Measurements from ENCODE around the gene RNF17. TPM values are rescaled to one million over a fixed set of nuclear protein-coding genes. Genes with fewer than 3 reads are reported as not detected.
A peak's percentile ranks its signal among the peaks of the same experiment; 100 is the strongest.
"Not testable (repeated sequence)": the region's sequence is repeated elsewhere in the genome, so short reads cannot be mapped to it uniquely, and the experiment has no call there.

The RNF17 gene
- total RNA-seq, 1 donor from 2014 or later = not detected

DNA sequence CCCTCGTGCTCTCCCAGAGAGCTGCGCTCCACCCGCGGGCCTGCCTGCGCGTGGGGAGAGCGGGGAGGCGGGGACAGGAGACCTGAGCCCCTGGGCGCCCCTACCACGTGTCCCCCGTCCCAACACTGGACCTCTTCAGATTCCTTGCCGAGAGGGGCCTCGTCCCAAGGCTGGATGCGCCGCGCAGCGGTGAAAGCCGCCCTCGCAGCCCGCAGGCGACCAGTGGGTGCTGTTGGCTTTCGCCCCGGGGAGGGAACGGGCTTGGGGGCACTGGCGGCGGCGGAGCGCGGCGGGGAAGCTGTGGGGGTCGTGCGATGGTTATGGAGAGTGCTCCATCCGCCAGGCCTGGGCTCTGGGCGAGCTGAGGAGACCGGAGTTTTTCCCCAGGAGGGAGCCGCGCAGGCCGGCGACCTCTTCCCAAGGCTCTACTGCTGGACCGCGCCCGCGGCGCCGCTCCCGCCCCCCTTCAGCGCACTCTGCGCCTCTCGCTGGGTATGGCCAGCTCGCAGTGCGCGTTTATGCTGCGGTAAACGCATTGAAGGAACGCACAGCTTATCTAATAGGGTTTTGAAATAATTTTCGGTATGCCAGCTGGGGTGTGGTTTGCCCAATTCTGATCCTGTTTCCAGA lies 17.2 kb upstream of the RNF17 start:
- Mint-ChIP-seq H3K27ac (no peak overlapping the region), H3K4me3 (ENCODE audit: low read depth) (peak overlapping the region; percentile 72), H3K4me1 (ENCODE audit: low read depth) (peaks cover 9% of the 10 kb centered on the region), H3K27me3 (ENCODE audit: low read depth) (peaks cover 70% of the 10 kb centered on the region), H3K36me3 (ENCODE audit: low read depth) (no peaks in the 10 kb centered on the region), H3K9me3 (no peaks in the 10 kb centered on the region)
- no peak for DNase-seq (ENCODE audit: low spot score)
- intact Hi-C loops (cut with micrococcal nuclease) = no loop called here

- Mint-ChIP-seq H3K36me3 (ENCODE audit: low read depth) (no peaks in the 10 kb centered on the region), H3K9me3 (no peaks in the 10 kb centered on the region), H3K4me3 (ENCODE audit: low read depth) (peak overlapping the region; percentile 72), H3K27ac (no peak overlapping the region), H3K27me3 (ENCODE audit: low read depth) (peaks cover 72% of the 10 kb centered on the region), H3K4me1 (ENCODE audit: low read depth) (peaks cover 9% of the 10 kb centered on the region)
- no peak for DNase-seq (ENCODE audit: low spot score)
- intact Hi-C loops (cut with micrococcal nuclease) = no loop called here
These were observed 16.5 kb upstream of the RNF17 start for GRCh38 chr13:24747248-24748060.

GRCh38 chr13:24748061-24748400 lies 15.9 kb upstream of the RNF17 start:
- Mint-ChIP-seq H3K4me1 (ENCODE audit: low read depth) (peaks cover 9% of the 10 kb centered on the region), H3K9me3 (no peaks in the 10 kb centered on the region), H3K27ac (no peak overlapping the region), H3K36me3 (ENCODE audit: low read depth) (no peaks in the 10 kb centered on the region), H3K27me3 (ENCODE audit: low read depth) (peaks cover 71% of the 10 kb centered on the region), H3K4me3 (ENCODE audit: low read depth) (peak overlapping the region; percentile 49)
- intact Hi-C loops (cut with micrococcal nuclease) = no loop called here
- DNase-seq (ENCODE audit: low spot score) = no peak

DNA sequence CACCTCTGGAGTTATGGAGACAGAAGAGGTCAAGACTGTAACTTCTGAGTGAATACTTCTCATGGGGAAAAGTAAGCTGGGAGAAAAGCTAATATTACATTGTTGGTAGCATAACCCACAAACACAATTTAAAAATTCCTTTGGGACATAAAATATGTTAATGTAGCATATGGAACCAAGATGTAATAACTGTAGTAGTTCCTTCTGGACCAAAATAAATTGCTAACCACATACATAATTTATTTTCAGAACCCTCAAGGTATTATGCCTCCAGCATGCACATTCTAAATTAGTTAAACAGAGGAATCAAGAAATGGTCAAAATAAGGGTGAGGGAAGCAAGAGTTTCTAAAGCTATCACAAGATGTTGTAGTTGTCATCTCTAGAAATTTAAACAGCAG lies 4.8 kb upstream of the RNF17 start:
- peaks cover 22% of the 10 kb centered on the region for H3K27me3 Mint-ChIP-seq (ENCODE audit: low read depth)
- no peak overlapping the region for H3K27ac Mint-ChIP-seq

DNA sequence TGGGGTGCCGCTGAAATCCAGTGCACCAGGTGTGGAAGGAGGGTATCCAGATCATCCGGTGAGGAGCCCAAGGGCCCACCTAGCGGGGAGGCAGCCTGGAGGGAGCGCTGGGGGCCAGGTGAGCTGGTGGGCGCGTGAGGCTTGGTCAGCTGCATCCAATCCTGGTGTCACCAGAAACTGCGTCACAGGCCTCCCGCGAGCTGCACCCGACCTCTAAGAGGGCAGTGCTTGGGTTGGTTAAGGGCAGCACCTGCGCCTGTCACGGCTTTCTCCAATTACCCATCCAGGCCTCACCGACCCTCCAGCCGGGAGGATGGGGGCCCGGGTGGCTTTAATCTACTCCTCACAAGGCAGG lies 284 bp downstream of the RNF17 start:
- H3K4me1 Mint-ChIP-seq (ENCODE audit: low read depth) = no peaks in the 10 kb centered on the region
- intact Hi-C loops (cut with micrococcal nuclease) = no loop called here
- no peak overlapping the region for H3K27ac Mint-ChIP-seq
- DNase-seq (ENCODE audit: low spot score) = no peak
- no peaks in the 10 kb centered on the region for H3K36me3 Mint-ChIP-seq (ENCODE audit: low read depth)
- no peak overlapping the region for H3K4me3 Mint-ChIP-seq (ENCODE audit: low read depth)
- H3K27me3 Mint-ChIP-seq (ENCODE audit: low read depth) = peaks cover 12% of the 10 kb centered on the region
- no peaks in the 10 kb centered on the region for H3K9me3 Mint-ChIP-seq

More for the DNA sequence above, 4.8 kb upstream of the RNF17 start:
- Mint-ChIP-seq H3K9me3 (no peaks in the 10 kb centered on the region), H3K4me3 (ENCODE audit: low read depth) (no peak overlapping the region), H3K4me1 (ENCODE audit: low read depth) (no peaks in the 10 kb centered on the region), H3K36me3 (ENCODE audit: low read depth) (no peaks in the 10 kb centered on the region)
- intact Hi-C loops (cut with micrococcal nuclease) = no loop called here
- DNase-seq (ENCODE audit: low spot score) = no peak

DNA sequence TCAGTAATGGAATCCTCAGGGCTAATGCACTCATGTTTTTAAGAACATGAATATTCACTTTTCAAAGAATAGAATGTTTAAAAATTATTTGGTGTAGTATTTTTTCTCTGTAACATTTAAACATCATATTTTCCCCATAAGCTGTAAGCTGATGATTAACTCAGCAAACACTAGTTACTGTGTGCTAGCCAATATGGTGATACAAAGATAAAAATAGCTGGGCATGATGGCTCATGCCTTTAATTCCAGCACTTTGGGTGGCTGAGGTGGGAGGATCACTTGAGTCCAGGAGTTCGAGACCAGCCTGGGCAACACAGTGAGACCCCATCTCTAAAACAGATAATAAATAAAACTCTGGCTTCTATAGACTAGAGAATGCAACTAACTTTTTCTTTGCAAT lies 13.2 kb downstream of the RNF17 start:
- peaks cover 19% of the 10 kb centered on the region for H3K27me3 Mint-ChIP-seq (ENCODE audit: low read depth)
- no peaks in the 10 kb centered on the region for H3K9me3 Mint-ChIP-seq
- no peak overlapping the region for H3K27ac Mint-ChIP-seq
- H3K4me1 Mint-ChIP-seq (ENCODE audit: low read depth) = no peaks in the 10 kb centered on the region
- H3K4me3 Mint-ChIP-seq (ENCODE audit: low read depth) = no peak overlapping the region
- intact Hi-C loops (cut with micrococcal nuclease) = no loop called here
- no peak for DNase-seq (ENCODE audit: low spot score)
- H3K36me3 Mint-ChIP-seq (ENCODE audit: low read depth) = no peaks in the 10 kb centered on the region

- H3K27ac Mint-ChIP-seq = no peak overlapping the region
- peaks cover 2% of the 10 kb centered on the region for H3K4me1 Mint-ChIP-seq (ENCODE audit: low read depth)
- H3K4me3 Mint-ChIP-seq (ENCODE audit: low read depth) = no peak overlapping the region
- H3K27me3 Mint-ChIP-seq (ENCODE audit: low read depth) = peaks cover 42% of the 10 kb centered on the region
- intact Hi-C loops (cut with micrococcal nuclease) = no loop called here
- no peak for DNase-seq (ENCODE audit: low spot score)
- no peaks in the 10 kb centered on the region for H3K36me3 Mint-ChIP-seq (ENCODE audit: low read depth)
- peaks cover 3% of the 10 kb centered on the region for H3K9me3 Mint-ChIP-seq
These were observed 20.4 kb downstream of the RNF17 start for GRCh38 chr13:24784319-24784718.

GRCh38 chr13:24788538-24788937 lies 24.6 kb downstream of the RNF17 start:
- DNase-seq (ENCODE audit: low spot score) = no peak
- H3K27ac Mint-ChIP-seq = no peak overlapping the region
- peaks cover 2% of the 10 kb centered on the region for H3K4me1 Mint-ChIP-seq (ENCODE audit: low read depth)
- H3K4me3 Mint-ChIP-seq (ENCODE audit: low read depth) = no peak overlapping the region
- H3K27me3 Mint-ChIP-seq (ENCODE audit: low read depth) = peaks cover 53% of the 10 kb centered on the region
- intact Hi-C loops (cut with micrococcal nuclease) = no loop called here
- H3K9me3 Mint-ChIP-seq = peaks cover 3% of the 10 kb centered on the region
- no peaks in the 10 kb centered on the region for H3K36me3 Mint-ChIP-seq (ENCODE audit: low read depth)

- intact Hi-C loops (cut with micrococcal nuclease) = no loop called here
- no peaks in the 10 kb centered on the region for H3K9me3 Mint-ChIP-seq
- no peak overlapping the region for H3K4me3 Mint-ChIP-seq (ENCODE audit: low read depth)
- peaks cover 34% of the 10 kb centered on the region for H3K27me3 Mint-ChIP-seq (ENCODE audit: low read depth)
- no peaks in the 10 kb centered on the region for H3K4me1 Mint-ChIP-seq (ENCODE audit: low read depth)
- no peak for DNase-seq (ENCODE audit: low spot score)
- no peaks in the 10 kb centered on the region for H3K36me3 Mint-ChIP-seq (ENCODE audit: low read depth)
- no peak overlapping the region for H3K27ac Mint-ChIP-seq
These were observed 38.1 kb downstream of the RNF17 start for GRCh38 chr13:24802074-24802473.

GRCh38 chr13:24821207-24821606 lies 57.2 kb downstream of the RNF17 start:
- Mint-ChIP-seq H3K36me3 (ENCODE audit: low read depth) (no peaks in the 10 kb centered on the region), H3K9me3 (peaks cover 14% of the 10 kb centered on the region), H3K27me3 (ENCODE audit: low read depth) (peaks cover 9% of the 10 kb centered on the region), H3K4me3 (ENCODE audit: low read depth) (no peak overlapping the region), H3K27ac (no peak overlapping the region), H3K4me1 (ENCODE audit: low read depth) (no peaks in the 10 kb centered on the region)
- intact Hi-C loops (cut with micrococcal nuclease) = no loop called here
- DNase-seq (ENCODE audit: low spot score) = no peak

DNA sequence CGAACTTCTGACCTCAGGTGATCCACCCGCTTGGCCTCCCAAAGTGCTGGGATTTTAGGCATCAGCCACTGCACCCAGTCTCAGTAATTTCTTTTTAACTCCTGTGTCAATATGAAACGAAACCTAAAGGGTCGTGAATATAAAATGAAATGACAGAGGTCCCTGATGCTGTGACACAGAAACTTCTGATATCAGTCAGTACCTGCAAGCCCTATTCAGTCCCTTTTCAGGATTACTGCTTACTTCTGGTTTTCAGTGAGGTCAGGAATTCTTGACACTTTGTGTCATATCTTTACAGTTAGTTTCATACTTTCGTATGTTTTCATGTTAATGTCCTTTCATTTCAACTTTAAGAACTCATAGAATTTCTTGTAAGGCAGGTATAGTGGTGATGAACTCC lies 58.7 kb downstream of the RNF17 start:
- no peaks in the 10 kb centered on the region for H3K36me3 Mint-ChIP-seq (ENCODE audit: low read depth)
- H3K27me3 Mint-ChIP-seq (ENCODE audit: low read depth) = peaks cover 7% of the 10 kb centered on the region
- no peak for DNase-seq (ENCODE audit: low spot score)

DNA sequence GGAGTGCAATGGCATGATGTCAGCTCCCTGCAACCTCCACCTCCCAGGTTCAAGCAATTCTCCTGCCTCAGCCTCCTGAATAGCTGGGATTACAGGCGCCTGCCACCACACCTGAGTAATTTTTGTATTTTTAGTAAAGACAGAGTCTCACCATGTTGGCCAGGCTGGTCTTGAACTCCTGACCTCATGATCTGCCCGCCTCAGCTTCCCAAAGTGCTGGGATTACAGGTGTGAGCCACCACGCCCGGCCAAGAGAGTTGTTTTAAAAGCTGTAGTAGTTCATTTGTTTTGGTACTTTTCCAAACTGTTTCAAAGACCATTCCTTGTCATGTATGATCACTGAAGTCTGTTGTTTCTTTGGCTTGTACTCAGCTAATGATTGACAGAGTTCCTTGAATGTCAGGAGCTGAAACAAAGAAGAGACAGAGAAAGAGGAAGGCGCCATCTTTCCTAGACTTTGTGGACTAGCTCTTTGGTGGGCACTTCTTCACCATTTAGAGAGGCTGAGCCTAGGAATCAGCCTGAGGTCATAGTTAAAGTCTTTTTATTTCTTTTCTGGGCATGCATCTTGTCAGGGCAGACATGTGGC lies 59.2 kb downstream of the RNF17 start:
- DNase-seq (ENCODE audit: low spot score); H3K4me1 Mint-ChIP-seq (ENCODE audit: low read depth); H3K27me3 Mint-ChIP-seq (ENCODE audit: low read depth); H3K4me3 Mint-ChIP-seq (ENCODE audit: low read depth); intact Hi-C loops (cut with micrococcal nuclease); H3K27ac Mint-ChIP-seq; H3K36me3 Mint-ChIP-seq (ENCODE audit: low read depth): not testable (repeated sequence)
- H3K9me3 Mint-ChIP-seq = peaks cover 14% of the 10 kb centered on the region

More for the DNA sequence above, 58.7 kb downstream of the RNF17 start:
- intact Hi-C loops (cut with micrococcal nuclease) = no loop called here
- Mint-ChIP-seq H3K27ac (no peak overlapping the region), H3K4me1 (ENCODE audit: low read depth) (no peaks in the 10 kb centered on the region), H3K9me3 (peaks cover 14% of the 10 kb centered on the region), H3K4me3 (ENCODE audit: low read depth) (no peak overlapping the region)

DNA sequence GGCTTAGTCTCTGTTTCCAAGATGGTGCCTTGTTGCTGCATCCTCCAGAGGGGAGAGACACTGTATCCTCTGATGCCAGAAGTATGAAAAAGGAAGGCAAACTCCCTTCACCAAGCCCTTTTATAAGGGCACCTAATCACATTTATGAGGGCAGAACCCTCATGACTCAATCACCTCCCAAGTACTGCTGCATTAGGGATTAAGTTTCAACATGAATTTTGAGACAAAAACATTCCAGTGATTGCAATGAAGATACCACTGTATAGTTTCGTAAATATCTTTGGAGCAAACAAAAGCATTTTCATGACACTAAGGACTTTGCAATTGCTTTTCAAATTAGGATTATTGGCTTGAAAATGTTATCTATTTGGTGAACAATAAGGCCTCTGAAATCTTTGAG lies 63.8 kb downstream of the RNF17 start:
- no peak overlapping the region for H3K27ac Mint-ChIP-seq
- intact Hi-C loops (cut with micrococcal nuclease) = no loop called here
- H3K36me3 Mint-ChIP-seq (ENCODE audit: low read depth) = no peaks in the 10 kb centered on the region
- no peak for DNase-seq (ENCODE audit: low spot score)
- no peaks in the 10 kb centered on the region for H3K9me3 Mint-ChIP-seq
- H3K4me1 Mint-ChIP-seq (ENCODE audit: low read depth) = no peaks in the 10 kb centered on the region
- H3K27me3 Mint-ChIP-seq (ENCODE audit: low read depth) = peaks cover 15% of the 10 kb centered on the region
- no peak overlapping the region for H3K4me3 Mint-ChIP-seq (ENCODE audit: low read depth)

All from activated T-helper 2 cell treated with anti-CD3 and anti-CD28 coated beads, Interferon-gamma antibody, Interleukin-2, Interleukin-4, amounts not matched to agents 10 μg/mL and 5 μg/mL and 100 μg/mL, durations not matched to agents 14 hours and 24 hours and 36 hours (primary cell).